Duodenal mucosa (tissue), 2 donors: Measurements from ENCODE around the gene ATG14.
"Not testable (repeated sequence)": the region's sequence is repeated elsewhere in the genome, so short reads cannot be mapped to it uniquely, and the experiment has no call there.

Experiments
- H3K27ac ChIP-seq: one replicate; pipeline ENCODE4 v1.7.0; 2013; ENCODE audit warnings: low read depth, low read length
- H3K27me3 ChIP-seq, 2 donors: one replicate each; pipeline ENCODE4 v1.7.0; 2013; ENCODE audit warnings: low read length in 2 of 2, control low read depth in 1 of 2; ENCODE audit not compliant: insufficient read depth in 2 of 2, control insufficient read depth in 1 of 2
- H3K36me3 ChIP-seq, 2 donors: one replicate each; pipeline ENCODE4 v1.7.0; 2013; ENCODE audit warnings: low read length in 2 of 2, control low read depth in 1 of 2; ENCODE audit not compliant: insufficient read depth in 2 of 2, control insufficient read depth in 1 of 2
- H3K4me1 ChIP-seq, 2 donors: one replicate each; pipeline ENCODE4 v1.7.0; 2013; ENCODE audit warnings: low read length in 2 of 2, control low read depth in 1 of 2; ENCODE audit not compliant: insufficient read depth in 2 of 2, control insufficient read depth in 1 of 2
- H3K4me3 ChIP-seq, 2 donors: one replicate each; pipeline ENCODE4 v1.7.0; 2013; ENCODE audit warnings: low read length in 2 of 2, low read depth in 1 of 2
- H3K9ac ChIP-seq, 2 donors: one replicate each; pipeline ENCODE4 v1.7.0; 2013; ENCODE audit warnings: low read length in 2 of 2, low read depth in 1 of 2
- H3K9me3 ChIP-seq, 2 donors: one replicate each; pipeline ENCODE4 v1.7.0; 2013; ENCODE audit warnings: low read length in 2 of 2, control low read depth in 1 of 2; ENCODE audit not compliant: control insufficient read depth in 1 of 2

ATG14 gene

GRCh38 chr14:55434805-55435174, 23.2 kb upstream of the ATG14 start:
- Histone ChIP-seq H3K27me3 (no peaks in the 10 kb centered on the region), H3K27ac (no peak overlapping the region), H3K36me3 (no peaks in the 10 kb centered on the region), H3K4me3 (no peak overlapping the region), H3K9me3 (no peaks in the 10 kb centered on the region), H3K9ac (no peak overlapping the region), H3K4me1 (peaks cover 0 to 11% of the 10 kb centered on the region in 2 donors)

- Histone ChIP-seq H3K9me3 (no peaks in the 10 kb centered on the region), H3K27me3 (no peaks in the 10 kb centered on the region), H3K27ac (no peak overlapping the region), H3K4me1 (peaks cover 0 to 11% of the 10 kb centered on the region in 2 donors), H3K36me3 (no peaks in the 10 kb centered on the region), H3K4me3 (no peak overlapping the region), H3K9ac (no peak overlapping the region)
These were observed 22.5 kb upstream of the ATG14 start for GRCh38 chr14:55433880-55434804.

GRCh38 chr14:55432628-55433027, 21.0 kb upstream of the ATG14 start:
- Histone ChIP-seq H3K4me3 (no peak overlapping the region), H3K9me3 (no peaks in the 10 kb centered on the region), H3K4me1 (peaks cover 0 to 11% of the 10 kb centered on the region in 2 donors), H3K27ac (no peak overlapping the region), H3K27me3 (no peaks in the 10 kb centered on the region), H3K9ac (no peak overlapping the region), H3K36me3 (no peaks in the 10 kb centered on the region)

GRCh38 chr14:55430024-55430690, 18.5 kb upstream of the ATG14 start:
- H3K27me3 ChIP-seq = no peaks in the 10 kb centered on the region
- no peaks in the 10 kb centered on the region for H3K9me3 ChIP-seq
- H3K4me1 ChIP-seq = peaks cover 0 to 6% of the 10 kb centered on the region in 2 donors
- no peak overlapping the region for H3K4me3 ChIP-seq
- no peaks in the 10 kb centered on the region for H3K36me3 ChIP-seq
- H3K27ac ChIP-seq = no peak overlapping the region
- no peak overlapping the region for H3K9ac ChIP-seq

- no peaks in the 10 kb centered on the region for H3K36me3 ChIP-seq
- no peak overlapping the region for H3K4me3 ChIP-seq
- H3K4me1 ChIP-seq = no peaks in the 10 kb centered on the region
- H3K9me3 ChIP-seq = no peaks in the 10 kb centered on the region
- no peak overlapping the region for H3K27ac ChIP-seq
- H3K27me3 ChIP-seq = no peaks in the 10 kb centered on the region
- no peak overlapping the region for H3K9ac ChIP-seq
These were observed 15.8 kb upstream of the ATG14 start for GRCh38 chr14:55427439-55427838.

- no peaks in the 10 kb centered on the region for H3K36me3 ChIP-seq
These were observed 15.3 kb upstream of the ATG14 start for GRCh38 chr14:55426891-55427290.

GRCh38 chr14:55425091-55425490, 13.5 kb upstream of the ATG14 start:
- Histone ChIP-seq H3K4me1 (no peaks in the 10 kb centered on the region), H3K9ac (no peak overlapping the region), H3K4me3 (no peak overlapping the region), H3K36me3 (no peaks in the 10 kb centered on the region), H3K27ac (no peak overlapping the region), H3K9me3 (no peaks in the 10 kb centered on the region), H3K27me3 (no peaks in the 10 kb centered on the region)

More at GRCh38 chr14:55426891-55427290, 15.3 kb upstream of the ATG14 start:
- Histone ChIP-seq H3K9ac (no peak overlapping the region), H3K27me3 (no peaks in the 10 kb centered on the region), H3K27ac (no peak overlapping the region), H3K4me1 (no peaks in the 10 kb centered on the region), H3K9me3 (no peaks in the 10 kb centered on the region), H3K4me3 (no peak overlapping the region)

GRCh38 chr14:55423969-55424368, 12.3 kb upstream of the ATG14 start:
- H3K36me3 ChIP-seq = no peaks in the 10 kb centered on the region
- H3K9me3 ChIP-seq = no peaks in the 10 kb centered on the region
- H3K4me3 ChIP-seq = no peak overlapping the region

GRCh38 chr14:55422338-55422737, 10.7 kb upstream of the ATG14 start:
- H3K36me3 ChIP-seq, H3K9me3 ChIP-seq, H3K4me3 ChIP-seq, H3K27me3 ChIP-seq, H3K9ac ChIP-seq, H3K27ac ChIP-seq: not testable (repeated sequence)
- H3K4me1 ChIP-seq = peaks cover 3 to 10% of the 10 kb centered on the region in 2 donors

More at GRCh38 chr14:55423969-55424368, 12.3 kb upstream of the ATG14 start:
- Histone ChIP-seq H3K27me3 (no peaks in the 10 kb centered on the region), H3K9ac (no peak overlapping the region), H3K27ac (no peak overlapping the region), H3K4me1 (no peaks in the 10 kb centered on the region)

- Histone ChIP-seq H3K9me3 (no peaks in the 10 kb centered on the region), H3K4me3 (no peak overlapping the region), H3K9ac (no peak overlapping the region), H3K4me1 (peaks cover 10% of the 10 kb centered on the region in 2 donors), H3K27me3 (no peaks in the 10 kb centered on the region), H3K36me3 (no peaks in the 10 kb centered on the region), H3K27ac (no peak overlapping the region)
These were observed 8.0 kb upstream of the ATG14 start for GRCh38 chr14:55419663-55420062.
